ENCODE results near the gene HFE.
"Not testable (repeated sequence)": the region's sequence is repeated elsewhere in the genome, so short reads cannot be mapped to it uniquely, and the experiment has no call there.

The HFE gene

GRCh38 chr6:26087284-26088115, at the start of gene HFE:
Gene HFE (plus strand): TSS chr6:26087429. CDS start chr6:26087441, 12 bp downstream.
- no peak for DNase-seq

DNA sequence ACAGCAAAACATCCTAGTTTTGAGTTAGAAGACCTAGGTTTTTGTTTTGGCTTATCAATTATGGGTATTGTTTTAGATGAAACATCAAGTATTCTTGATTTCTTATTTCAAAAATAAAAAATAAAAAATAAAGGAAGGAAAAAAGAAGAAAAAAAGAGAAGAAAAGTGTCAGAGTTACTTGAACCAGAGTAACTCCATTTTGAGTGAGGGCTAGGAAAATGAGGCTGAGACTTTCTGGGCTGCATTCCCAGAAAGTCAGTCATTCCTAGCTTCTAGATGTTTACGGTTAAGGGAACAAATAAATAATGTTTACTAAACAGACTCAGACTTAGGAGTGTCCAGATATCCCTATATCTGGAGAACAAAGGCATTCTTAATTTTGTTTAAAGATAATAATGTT, 45.3 kb upstream of the HFE start:
- no peak for DNase-seq

GRCh38 chr6:26043384-26044139, 43.7 kb upstream of the HFE start:
- DNase-seq: peak; percentile 78

GRCh38 chr6:26044140-26045064, 42.8 kb upstream of the HFE start:
- no peak for DNase-seq

DNA sequence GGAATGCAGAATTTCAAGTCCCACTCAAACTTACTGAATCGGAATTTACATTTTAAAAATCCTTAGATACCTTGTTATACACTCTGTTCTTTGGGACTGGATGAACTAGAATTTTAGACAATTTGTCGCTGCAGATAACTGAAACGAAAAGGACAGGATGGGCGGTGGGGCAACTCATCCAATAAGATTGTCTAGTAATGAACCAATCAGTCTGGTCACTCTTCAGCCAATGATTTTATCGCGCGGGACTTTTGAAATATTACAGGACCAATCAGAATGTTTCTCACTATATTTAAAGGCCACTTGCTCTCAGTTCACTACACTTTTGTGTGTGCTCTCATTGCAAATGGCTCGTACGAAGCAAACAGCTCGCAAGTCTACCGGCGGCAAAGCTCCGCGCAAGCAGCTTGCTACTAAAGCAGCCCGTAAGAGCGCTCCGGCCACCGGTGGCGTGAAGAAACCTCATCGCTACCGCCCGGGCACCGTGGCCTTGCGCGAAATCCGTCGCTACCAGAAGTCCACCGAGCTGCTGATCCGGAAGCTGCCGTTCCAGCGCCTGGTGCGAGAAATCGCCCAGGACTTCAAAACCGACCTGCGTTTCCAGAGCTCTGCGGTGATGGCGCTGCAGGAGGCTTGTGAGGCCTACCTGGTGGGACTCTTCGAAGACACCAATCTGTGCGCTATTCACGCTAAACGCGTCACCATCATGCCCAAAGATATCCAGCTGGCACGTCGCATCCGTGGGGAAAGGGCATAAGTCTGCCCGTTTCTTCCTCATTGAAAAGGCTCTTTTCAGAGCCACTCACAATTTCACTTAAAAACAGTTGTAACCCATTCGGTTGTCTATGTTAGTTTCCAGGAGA, 41.9 kb upstream of the HFE start:
- peak; percentile 89 for DNase-seq

- no peak for DNase-seq
Observed at GRCh38 chr6:26045928-26046368, 41.3 kb upstream of the HFE start.

- DNase-seq: not testable (repeated sequence)
Observed at GRCh38 chr6:26047329-26047728, 39.9 kb upstream of the HFE start.

DNA sequence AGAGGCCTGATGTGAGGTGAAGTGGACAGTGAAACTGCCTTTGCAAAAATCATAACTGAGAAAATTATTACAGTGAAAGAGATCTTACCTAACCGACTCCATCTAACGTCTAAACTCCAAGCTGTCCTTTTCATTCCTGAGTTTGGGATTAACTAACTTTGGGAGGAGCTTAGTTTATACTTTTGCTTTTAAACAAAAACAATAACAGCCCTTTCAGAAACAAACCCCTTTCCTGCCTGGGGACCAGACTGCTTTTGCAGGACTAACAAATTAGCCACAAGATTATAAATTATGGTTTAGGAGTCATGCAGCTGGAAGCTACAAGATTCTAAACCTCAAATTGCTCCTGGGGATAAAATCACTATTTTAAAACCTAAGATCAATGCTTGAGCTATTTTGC, 38.6 kb upstream of the HFE start:
- DNase-seq: no peak

- DNase-seq: no peak
Observed at GRCh38 chr6:26051665-26052310, 35.4 kb upstream of the HFE start.

DNA sequence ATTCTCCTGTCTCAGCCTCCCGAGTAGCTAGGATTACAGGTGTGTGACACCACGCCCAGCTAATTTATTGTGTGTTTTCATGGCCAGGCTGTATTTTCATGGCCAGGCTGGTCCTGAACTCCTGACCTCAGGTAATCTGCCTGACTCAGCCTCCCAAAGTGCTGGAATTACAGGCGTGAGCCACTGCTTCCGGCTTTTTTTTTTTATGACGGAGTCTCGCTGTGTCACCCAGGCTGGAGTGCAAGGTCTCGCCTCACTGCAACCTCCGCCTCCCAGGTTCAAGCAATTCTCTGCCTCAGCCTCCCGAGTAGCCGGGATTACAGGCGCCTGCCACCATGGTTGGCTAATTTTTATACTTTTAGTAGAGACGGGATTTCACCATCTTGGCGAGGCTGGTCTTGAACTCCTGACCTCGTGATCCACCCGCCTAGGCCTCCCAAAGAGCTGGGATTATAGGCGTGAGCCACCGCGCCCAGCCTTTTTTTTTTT, 34.4 kb upstream of the HFE start:
- DNase-seq: not testable (repeated sequence)

- no peak for DNase-seq
Observed at GRCh38 chr6:26053992-26054780, 33.0 kb upstream of the HFE start.

GRCh38 chr6:26054781-26055718, 32.2 kb upstream of the HFE start:
- DNase-seq: peak; percentile 69

DNA sequence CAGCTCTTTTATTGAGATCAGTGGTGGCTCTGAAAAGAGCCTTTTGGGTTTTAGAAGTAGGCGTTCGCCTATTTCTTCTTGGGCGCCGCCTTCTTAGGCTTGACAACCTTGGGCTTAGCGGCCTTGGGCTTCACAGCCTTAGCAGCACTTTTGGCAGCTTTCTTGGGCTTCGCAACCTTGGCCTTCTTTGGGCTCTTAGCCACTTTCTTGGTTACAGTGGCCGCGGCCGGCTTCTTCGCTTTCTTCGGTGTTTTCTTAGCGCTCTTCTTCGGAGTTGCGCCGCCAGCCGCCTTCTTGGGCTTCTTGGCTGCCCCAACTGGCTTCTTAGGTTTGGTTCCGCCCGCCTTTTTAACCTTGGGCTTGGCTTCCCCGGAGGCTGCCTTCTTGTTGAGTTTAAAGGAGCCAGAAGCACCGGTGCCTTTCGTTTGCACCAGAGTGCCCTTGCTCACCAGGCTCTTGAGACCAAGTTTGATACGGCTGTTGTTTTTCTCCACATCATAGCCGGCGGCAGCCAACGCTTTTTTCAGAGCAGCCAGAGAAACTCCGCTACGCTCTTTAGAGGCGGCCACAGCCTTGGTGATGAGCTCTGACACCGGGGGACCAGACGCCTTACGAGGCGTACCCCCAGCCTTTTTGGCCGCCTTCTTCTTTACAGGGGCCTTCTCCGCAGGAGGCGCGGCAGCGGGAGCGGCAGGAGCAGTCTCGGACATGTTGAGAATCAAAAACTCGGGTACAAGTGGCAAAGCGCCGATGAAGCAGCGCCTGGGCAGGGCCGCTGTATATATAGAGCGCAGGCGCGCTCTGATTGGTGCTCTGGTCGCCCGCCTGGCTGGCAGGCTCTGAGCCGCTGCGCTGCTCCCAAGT, 31.3 kb upstream of the HFE start:
- peak; percentile 50 for DNase-seq

DNA sequence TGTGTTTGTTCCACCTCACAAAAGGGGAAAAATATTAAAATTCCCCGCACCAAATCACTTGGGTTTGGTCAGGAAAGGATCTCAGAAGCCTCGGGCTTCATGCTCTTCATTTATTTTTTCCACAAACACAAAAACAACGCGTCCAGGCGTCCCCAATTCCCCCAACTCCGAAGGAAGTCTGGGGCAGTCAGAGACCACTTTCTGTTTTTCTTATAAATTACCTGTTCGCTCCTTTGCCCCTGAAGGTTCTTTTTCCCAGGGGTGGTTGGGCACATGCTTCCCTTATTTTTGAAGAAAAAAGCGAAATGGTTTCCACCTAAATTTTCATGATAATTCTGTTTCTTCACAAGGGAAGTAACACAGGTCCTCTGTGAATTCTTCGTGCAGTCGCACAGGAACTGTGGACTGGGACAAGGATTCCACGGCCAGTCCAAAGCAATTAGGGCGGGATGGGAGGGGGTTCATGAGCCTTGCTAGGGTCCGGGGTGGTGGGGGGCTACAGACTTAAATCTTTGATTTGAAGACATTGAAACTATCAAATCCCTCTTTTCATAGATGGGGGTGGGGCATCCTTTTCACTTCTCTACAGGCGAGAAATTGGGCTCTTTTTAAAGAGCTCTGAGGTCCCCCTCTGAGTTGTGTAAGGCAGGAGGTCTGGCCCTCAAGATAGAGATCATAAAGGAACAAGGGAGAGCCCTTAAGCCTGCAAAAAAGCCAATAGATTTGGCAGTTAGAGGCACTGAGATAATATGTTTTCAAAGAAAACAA, 30.5 kb upstream of the HFE start:
- DNase-seq: no peak

DNA sequence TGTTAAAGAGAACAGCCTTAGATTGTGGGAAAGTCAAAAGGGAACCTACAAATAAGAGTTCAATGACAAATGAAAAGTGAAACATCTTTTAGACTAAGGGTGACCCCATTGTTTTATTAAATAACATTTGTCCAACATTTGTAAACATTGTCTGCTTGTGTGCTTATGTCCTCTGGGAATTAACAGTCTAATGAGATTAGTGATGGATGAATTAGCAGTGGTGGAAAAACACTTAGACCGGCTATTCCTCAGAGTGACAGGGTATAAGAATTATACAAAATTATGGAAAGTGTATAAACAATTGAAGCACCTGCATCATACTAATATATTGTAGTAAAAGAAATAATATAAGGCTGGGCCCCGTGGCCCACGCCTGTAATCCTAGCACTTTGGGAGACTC, 29.3 kb upstream of the HFE start:
- no peak for DNase-seq

DNA sequence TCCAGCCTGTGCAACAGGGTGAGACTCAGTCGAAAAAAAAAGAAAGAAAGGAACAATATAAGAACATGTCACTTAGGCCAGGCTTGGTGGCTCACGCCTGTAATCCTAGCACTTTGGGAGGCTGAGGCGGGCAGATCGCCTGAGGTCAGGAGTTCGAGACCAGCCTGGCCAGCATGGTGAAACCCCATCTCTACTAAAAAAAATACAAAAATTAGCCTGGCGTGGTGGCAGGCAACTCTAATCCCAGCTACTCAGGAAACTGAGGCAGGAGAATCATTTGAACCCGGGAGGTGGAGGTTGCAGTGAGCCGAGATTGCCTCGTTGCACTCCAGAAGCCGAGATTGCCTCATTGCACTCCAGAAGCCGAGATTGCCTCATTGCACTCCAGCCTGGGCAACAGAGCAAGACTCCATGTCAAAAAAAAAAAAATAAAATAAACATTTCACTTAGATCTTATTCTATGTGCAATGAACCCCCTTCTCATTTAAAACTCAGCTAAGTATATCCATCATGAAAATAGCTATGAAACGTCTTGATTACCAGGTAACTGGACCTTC, 28.7 kb upstream of the HFE start:
- DNase-seq: not testable (repeated sequence)

DNA sequence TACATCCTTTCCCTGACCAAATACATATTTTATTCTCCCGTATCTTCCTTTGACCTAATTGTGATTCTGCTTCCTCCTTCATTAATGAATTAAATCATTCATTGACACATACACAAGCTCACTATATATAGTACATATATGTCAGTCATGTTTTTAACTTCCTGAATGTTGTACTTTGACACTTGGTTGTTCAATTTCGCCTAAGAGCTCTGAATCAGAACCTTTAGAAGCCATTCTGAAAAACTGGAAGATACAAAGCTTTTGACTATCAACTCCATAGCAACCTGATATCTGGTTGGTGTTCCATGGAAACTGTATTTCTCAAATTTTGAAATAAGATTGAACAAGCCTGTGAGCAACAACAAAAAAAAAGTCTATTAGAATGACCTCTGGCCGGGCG, 27.3 kb upstream of the HFE start:
- DNase-seq: no peak
